Activated naive CD8-positive, alpha-beta T cell treated with anti-CD3 and anti-CD28 coated beads, Interleukin-2, amount 50 U/mL, for 24 hours (primary cell): Measurements from ENCODE around the gene FBXL17.
"Not testable (repeated sequence)": the region's sequence is repeated elsewhere in the genome, so short reads cannot be mapped to it uniquely, and the experiment has no call there.

Source experiments
- ATAC-seq: fragments of 150-1000 bp; cut with Tn5 transposase; one replicate; pipeline ENCODE4 v1.10.0; 2021
- DNase-seq: peaks from one replicate; pipeline ENCODE4 v3.0.0; 2021
- H3K27ac Mint-ChIP-seq: one replicate; pipeline ENCODE4 v1.8.0; 2021; ENCODE audit warnings: mild to moderate bottlenecking, mixed read lengths
- H3K27me3 Mint-ChIP-seq: one replicate; pipeline ENCODE4 v1.8.0; 2021; ENCODE audit warnings: mixed read lengths
- H3K36me3 Mint-ChIP-seq: one replicate; pipeline ENCODE4 v1.8.0; 2021; ENCODE audit warnings: low read depth, mixed read lengths
- H3K4me1 Mint-ChIP-seq: one replicate; pipeline ENCODE4 v1.8.0; 2021; ENCODE audit warnings: mixed read lengths
- H3K4me3 Mint-ChIP-seq: one replicate; pipeline ENCODE4 v1.8.0; 2021; ENCODE audit warnings: mild to moderate bottlenecking, moderate library complexity, mixed read lengths
- H3K9me3 Mint-ChIP-seq: one replicate; pipeline ENCODE4 v1.8.0; 2021; ENCODE audit warnings: mixed read lengths

FBXL17 gene

GRCh38 chr5:108214857-108215256 is 167.0 kb downstream of the FBXL17 start:
- Mint-ChIP-seq H3K36me3 (peaks cover 30% of the 10 kb centered on the region), H3K27ac (no peak overlapping the region), H3K9me3 (peaks cover 26% of the 10 kb centered on the region), H3K4me3 (no peak overlapping the region), H3K27me3 (no peaks in the 10 kb centered on the region), H3K4me1 (no peaks in the 10 kb centered on the region)
- DNase-seq (no peak), ATAC-seq (no peak)

DNA sequence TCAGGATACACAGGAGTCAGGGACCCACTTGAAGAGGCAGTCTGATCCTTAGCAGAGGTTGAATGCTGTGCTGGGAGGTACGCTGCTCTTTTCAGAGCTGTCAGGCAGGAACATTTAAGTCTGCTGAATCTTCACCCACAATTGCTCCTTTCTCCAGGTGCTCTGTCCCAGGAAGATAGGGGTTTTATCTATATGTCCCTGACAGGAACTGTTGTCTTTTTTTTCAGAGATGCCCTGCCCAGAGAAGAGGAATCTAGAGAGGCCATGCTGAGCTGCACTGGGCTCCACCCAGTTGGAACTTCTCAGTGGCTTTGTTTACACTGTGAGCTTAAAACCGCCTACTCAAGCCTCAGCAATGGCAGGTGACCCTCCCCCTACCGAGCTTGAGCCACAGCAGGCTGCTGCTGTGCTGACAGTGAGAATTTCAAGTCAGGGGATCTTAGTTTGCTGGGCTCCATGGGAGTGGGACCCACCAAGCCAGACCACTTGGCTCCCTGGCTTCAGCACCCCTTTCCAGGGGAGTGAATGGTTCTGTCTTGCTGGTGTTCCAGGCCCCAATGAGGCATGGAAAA is 169.0 kb downstream of the FBXL17 start:
- Mint-ChIP-seq H3K36me3 (peaks cover 21% of the 10 kb centered on the region), H3K4me1 (no peaks in the 10 kb centered on the region), H3K9me3 (peaks cover 22% of the 10 kb centered on the region), H3K27me3 (no peaks in the 10 kb centered on the region), H3K27ac (no peak overlapping the region), H3K4me3 (no peak overlapping the region)
- DNase-seq: no peak
- ATAC-seq: no peak

- H3K27me3 Mint-ChIP-seq: no peaks in the 10 kb centered on the region
- peaks cover 6% of the 10 kb centered on the region for H3K9me3 Mint-ChIP-seq
- H3K27ac Mint-ChIP-seq: no peak overlapping the region
- no peak overlapping the region for H3K4me3 Mint-ChIP-seq
- no peaks in the 10 kb centered on the region for H3K4me1 Mint-ChIP-seq
- H3K36me3 Mint-ChIP-seq: no peaks in the 10 kb centered on the region
- ATAC-seq: no peak
- no peak for DNase-seq
Measured at GRCh38 chr5:108206707-108207106, 175.2 kb downstream of the FBXL17 start.

- Mint-ChIP-seq H3K27me3 (no peaks in the 10 kb centered on the region), H3K9me3 (no peaks in the 10 kb centered on the region), H3K4me3 (no peak overlapping the region), H3K36me3 (no peaks in the 10 kb centered on the region), H3K27ac (no peak overlapping the region), H3K4me1 (no peaks in the 10 kb centered on the region)
- no peak for ATAC-seq
- no peak for DNase-seq
Measured at GRCh38 chr5:108201721-108202120, 180.2 kb downstream of the FBXL17 start.

DNA sequence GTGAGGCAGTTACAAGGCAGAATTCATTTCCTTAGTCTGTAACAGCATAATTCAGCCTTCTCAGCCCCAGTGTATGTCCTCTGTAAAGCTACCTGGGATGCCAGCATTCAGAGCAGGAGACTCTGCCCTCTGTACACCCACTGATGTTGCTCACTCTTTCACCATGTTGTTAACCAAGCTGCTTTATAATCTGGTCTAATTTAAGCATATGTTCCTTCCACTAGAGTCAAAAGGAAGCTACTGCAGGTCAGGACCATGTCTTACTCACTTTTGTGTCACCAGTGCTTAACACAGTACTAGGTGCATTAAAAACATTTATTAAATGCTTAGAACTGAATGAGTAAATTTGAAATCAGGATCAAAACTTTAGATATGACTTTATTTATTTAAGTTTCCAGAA is 185.6 kb downstream of the FBXL17 start:
- Mint-ChIP-seq H3K4me3 (no peak overlapping the region), H3K36me3 (peaks cover 4% of the 10 kb centered on the region), H3K27ac (no peak overlapping the region), H3K9me3 (no peaks in the 10 kb centered on the region), H3K27me3 (no peaks in the 10 kb centered on the region), H3K4me1 (no peaks in the 10 kb centered on the region)
- ATAC-seq: peak; percentile 33
- no peak for DNase-seq

DNA sequence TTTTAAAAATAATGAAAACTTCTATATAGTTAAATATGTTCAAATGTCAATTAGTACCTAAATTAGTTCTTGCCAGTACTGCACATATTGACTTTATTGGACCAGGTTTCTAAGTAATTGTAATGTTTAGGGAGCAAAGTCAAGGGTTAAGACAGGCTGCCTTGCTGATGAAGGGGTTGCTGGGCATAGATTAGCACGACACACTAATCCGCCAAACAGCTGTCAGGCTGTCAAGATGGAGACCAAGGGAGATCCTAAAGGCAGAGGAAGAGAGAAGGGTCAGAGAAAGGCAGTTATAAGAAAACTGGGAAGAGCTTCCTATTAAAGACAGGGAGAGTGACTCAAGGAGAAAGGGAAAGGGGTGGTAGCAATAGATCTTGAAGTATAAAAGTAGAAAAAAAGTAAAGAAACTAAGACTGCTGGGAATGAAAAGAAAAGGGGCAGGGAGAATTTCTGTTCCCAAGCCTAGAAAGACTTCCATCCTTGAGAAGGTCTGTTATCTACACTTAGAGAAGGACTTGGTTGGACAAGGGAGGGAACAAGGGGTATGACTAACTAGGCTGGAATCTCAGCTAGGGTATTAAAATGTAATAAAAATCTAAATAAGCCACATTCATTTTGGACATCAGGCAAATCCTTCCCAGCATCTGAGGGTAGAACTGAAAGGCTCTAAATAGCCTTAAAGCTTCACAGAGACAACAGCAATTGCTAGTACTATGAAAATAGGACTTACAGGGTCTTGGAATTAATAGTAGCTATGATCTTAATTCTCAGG is 188.7 kb downstream of the FBXL17 start:
- ATAC-seq: no peak
- no peaks in the 10 kb centered on the region for H3K27me3 Mint-ChIP-seq
- H3K36me3 Mint-ChIP-seq: peaks cover 4% of the 10 kb centered on the region
- no peak overlapping the region for H3K4me3 Mint-ChIP-seq
- no peaks in the 10 kb centered on the region for H3K4me1 Mint-ChIP-seq
- no peak overlapping the region for H3K27ac Mint-ChIP-seq
- H3K9me3 Mint-ChIP-seq: no peaks in the 10 kb centered on the region
- no peak for DNase-seq

DNA sequence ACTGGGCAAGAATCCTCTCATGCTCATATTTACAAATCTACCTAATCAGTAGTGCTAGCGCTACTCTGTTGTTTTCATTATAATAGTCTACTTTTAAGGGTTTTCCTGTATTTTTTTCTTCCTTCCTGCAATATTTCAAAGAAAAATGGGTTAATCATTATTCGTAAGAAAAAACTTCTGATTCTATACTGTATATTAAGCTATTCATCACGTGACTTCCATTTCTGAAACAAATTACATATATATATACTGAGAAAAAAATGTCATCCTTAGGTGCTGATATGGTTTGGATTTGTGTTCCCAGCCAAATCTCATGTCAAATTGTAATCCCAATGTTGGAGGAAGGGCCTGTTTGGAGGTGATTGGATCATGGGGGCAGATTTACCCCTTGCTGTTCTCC is 197.0 kb downstream of the FBXL17 start:
- Mint-ChIP-seq H3K4me1 (no peaks in the 10 kb centered on the region), H3K36me3 (peaks cover 12% of the 10 kb centered on the region), H3K4me3 (no peak overlapping the region), H3K27me3 (no peaks in the 10 kb centered on the region), H3K9me3 (no peaks in the 10 kb centered on the region), H3K27ac (no peak overlapping the region)
- DNase-seq (no peak), ATAC-seq (no peak)

- Mint-ChIP-seq H3K27ac (no peak overlapping the region), H3K9me3 (no peaks in the 10 kb centered on the region), H3K36me3 (peaks cover 12% of the 10 kb centered on the region), H3K4me1 (no peaks in the 10 kb centered on the region), H3K27me3 (no peaks in the 10 kb centered on the region), H3K4me3 (no peak overlapping the region)
- ATAC-seq: no peak
- DNase-seq: no peak
Measured at GRCh38 chr5:108181975-108182374, 199.9 kb downstream of the FBXL17 start.

DNA sequence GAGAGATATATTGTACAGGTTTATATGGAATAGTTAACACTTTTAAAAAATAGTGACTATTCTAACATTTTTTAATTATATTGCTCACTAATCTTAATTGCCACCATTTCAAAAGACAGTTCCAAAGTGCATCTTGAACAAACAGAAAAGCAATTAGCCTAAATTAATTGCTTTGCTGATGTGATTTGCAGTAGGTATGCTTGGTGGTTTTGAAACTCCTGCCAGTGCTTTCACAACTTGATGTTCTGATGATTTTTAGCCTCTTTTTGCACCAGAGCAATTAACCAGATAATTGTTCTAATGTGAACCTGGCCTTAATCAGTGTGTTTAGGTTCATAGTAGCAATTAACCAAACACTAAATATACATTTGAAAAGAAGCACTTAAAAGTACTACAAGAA is 207.6 kb downstream of the FBXL17 start:
- Mint-ChIP-seq H3K4me1 (no peaks in the 10 kb centered on the region), H3K27ac (no peak overlapping the region), H3K4me3 (no peak overlapping the region), H3K9me3 (no peaks in the 10 kb centered on the region), H3K27me3 (no peaks in the 10 kb centered on the region), H3K36me3 (peaks cover 9% of the 10 kb centered on the region)
- ATAC-seq (no peak), DNase-seq (no peak)

DNA sequence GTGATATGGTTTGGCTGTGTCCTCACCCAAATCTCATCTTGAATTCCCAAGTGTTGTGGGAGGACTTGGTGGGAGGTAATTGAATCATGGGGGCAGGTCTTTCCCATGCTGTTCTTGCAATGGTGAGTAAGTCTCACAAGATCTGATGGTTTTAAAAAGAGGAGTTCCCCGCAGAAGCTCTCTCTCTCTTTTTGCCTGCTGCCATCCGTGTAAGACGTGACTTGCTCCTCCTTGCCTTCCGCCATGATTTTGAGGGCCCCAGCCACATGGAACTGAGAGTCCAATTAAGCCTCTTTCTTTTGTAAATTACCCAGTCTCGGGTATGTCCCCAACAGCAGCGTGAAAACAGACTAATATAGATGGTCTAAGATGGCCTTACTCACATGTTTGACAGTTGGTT is 210.1 kb downstream of the FBXL17 start:
- Mint-ChIP-seq H3K36me3 (peaks cover 9% of the 10 kb centered on the region), H3K4me3 (no peak overlapping the region), H3K9me3 (no peaks in the 10 kb centered on the region), H3K27ac (no peak overlapping the region), H3K4me1 (no peaks in the 10 kb centered on the region), H3K27me3 (no peaks in the 10 kb centered on the region)
- no peak for ATAC-seq
- DNase-seq: no peak

GRCh38 chr5:108168915-108169314 is 213.0 kb downstream of the FBXL17 start:
- no peak overlapping the region for H3K27ac Mint-ChIP-seq
- no peak for DNase-seq
- ATAC-seq: no peak
- no peaks in the 10 kb centered on the region for H3K27me3 Mint-ChIP-seq
- no peaks in the 10 kb centered on the region for H3K9me3 Mint-ChIP-seq
- H3K4me3 Mint-ChIP-seq: no peak overlapping the region
- H3K4me1 Mint-ChIP-seq: no peaks in the 10 kb centered on the region
- peaks cover 7% of the 10 kb centered on the region for H3K36me3 Mint-ChIP-seq

GRCh38 chr5:108167174-108167573 is 214.7 kb downstream of the FBXL17 start:
- H3K27me3 Mint-ChIP-seq: no peaks in the 10 kb centered on the region
- no peaks in the 10 kb centered on the region for H3K4me1 Mint-ChIP-seq
- H3K4me3 Mint-ChIP-seq: no peak overlapping the region
- no peaks in the 10 kb centered on the region for H3K9me3 Mint-ChIP-seq
- no peak for DNase-seq
- no peak for ATAC-seq
- H3K27ac Mint-ChIP-seq: no peak overlapping the region
- H3K36me3 Mint-ChIP-seq: peaks cover 6% of the 10 kb centered on the region

DNA sequence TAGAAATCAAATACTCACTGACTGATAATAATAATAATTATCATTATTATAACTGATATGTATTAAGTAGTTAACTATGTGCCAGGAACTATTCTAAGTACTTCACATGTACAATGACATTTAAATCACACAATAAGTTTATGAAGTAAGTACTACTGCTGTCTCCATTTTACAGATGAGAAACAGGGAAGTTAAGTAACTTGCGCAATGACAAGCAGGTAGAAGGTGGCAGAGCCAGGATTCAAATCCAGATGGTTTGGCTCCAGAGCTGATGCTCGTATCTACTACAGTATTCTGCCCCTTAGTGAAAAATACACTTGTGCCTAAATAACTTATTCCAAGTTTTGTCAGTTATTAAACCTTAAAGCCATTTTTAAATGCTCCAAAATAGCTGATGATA is 217.3 kb downstream of the FBXL17 start:
- Mint-ChIP-seq H3K9me3 (no peaks in the 10 kb centered on the region), H3K27ac (no peak overlapping the region), H3K4me1 (no peaks in the 10 kb centered on the region), H3K27me3 (no peaks in the 10 kb centered on the region), H3K4me3 (no peak overlapping the region), H3K36me3 (no peaks in the 10 kb centered on the region)
- ATAC-seq: no peak
- no peak for DNase-seq

DNA sequence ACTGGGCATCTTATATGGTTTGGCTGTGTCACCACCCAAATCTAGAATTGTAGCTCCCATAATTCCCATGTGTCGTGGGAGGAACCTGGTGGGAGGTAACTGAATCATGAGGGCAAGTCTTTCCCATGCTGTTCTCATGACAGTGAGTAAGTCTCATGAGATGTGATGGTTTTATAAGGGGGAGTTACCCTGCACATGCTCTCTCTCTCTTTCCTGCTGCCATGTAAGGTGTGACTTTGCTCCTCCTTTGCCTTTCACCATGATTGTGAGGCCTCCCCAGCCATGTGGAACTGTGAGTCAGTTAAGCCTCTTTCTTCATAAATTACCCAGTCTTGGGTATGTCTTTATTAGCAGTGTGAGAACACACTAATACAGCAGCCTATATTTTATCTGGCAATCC is 229.0 kb downstream of the FBXL17 start:
- H3K4me1 Mint-ChIP-seq, H3K4me3 Mint-ChIP-seq, H3K27ac Mint-ChIP-seq, H3K9me3 Mint-ChIP-seq, H3K27me3 Mint-ChIP-seq, DNase-seq, ATAC-seq: not testable (repeated sequence)
- peaks cover 11% of the 10 kb centered on the region for H3K36me3 Mint-ChIP-seq

- Mint-ChIP-seq H3K4me3 (no peak overlapping the region), H3K27me3 (no peaks in the 10 kb centered on the region), H3K4me1 (peaks cover 3% of the 10 kb centered on the region), H3K27ac (no peak overlapping the region), H3K36me3 (peaks cover 22% of the 10 kb centered on the region), H3K9me3 (peaks cover 4% of the 10 kb centered on the region)
- ATAC-seq: no peak
- DNase-seq: no peak
Measured at GRCh38 chr5:108149369-108149768, 232.5 kb downstream of the FBXL17 start.
